Stimulated activated naive B cell treated with anti-CD40 and anti-IgM and Interleukin-4, amounts not matched to agents 10 μg/mL and 1 μg/mL and 100 μg/mL, for 72 hours (primary cell): ENCODE data around the gene CRTC1.

Experiments used
- ATAC-seq, 2 donors: fragments of 150-1000 bp; cut with Tn5 transposase; replicated peaks; 2 replicates each; pipeline ENCODE4 v1.10.0; 2021; ENCODE audit warnings: moderate library complexity in 1 of 2
- DNase-seq: peaks from one replicate; pipeline ENCODE4 v3.0.0; 2021
- H3K27ac Mint-ChIP-seq: one replicate; pipeline ENCODE4 v1.8.0; 2022; ENCODE audit warnings: mild to moderate bottlenecking, mixed read lengths
- H3K27me3 Mint-ChIP-seq, 2 donors: one replicate each; pipeline ENCODE4 v1.8.0; 2022; ENCODE audit warnings: mixed read lengths in 2 of 2
- H3K36me3 Mint-ChIP-seq, 2 donors: one replicate each; pipeline ENCODE4 v1.8.0; 2022; ENCODE audit warnings: mixed read lengths in 2 of 2, mild to moderate bottlenecking in 1 of 2
- H3K4me1 Mint-ChIP-seq, 2 donors: one replicate each; pipeline ENCODE4 v1.8.0; 2022; ENCODE audit warnings: mixed read lengths in 2 of 2, mild to moderate bottlenecking in 1 of 2
- H3K4me3 Mint-ChIP-seq, 2 donors: one replicate each; pipeline ENCODE4 v1.8.0; 2022; ENCODE audit warnings: mild to moderate bottlenecking in 2 of 2, mixed read lengths in 2 of 2, moderate library complexity in 1 of 2
- H3K9me3 Mint-ChIP-seq, 2 donors: one replicate each; pipeline ENCODE4 v1.8.0; 2022; ENCODE audit warnings: mixed read lengths in 2 of 2, mild to moderate bottlenecking in 1 of 2

The CRTC1 gene

GRCh38 chr19:18710996-18711751 lies 27.7 kb downstream of the CRTC1 start:
- no peak for DNase-seq
- Mint-ChIP-seq H3K4me3 (no peak overlapping the region), H3K27ac (no peak overlapping the region), H3K9me3 (no peaks in the 10 kb centered on the region), H3K4me1 (peaks cover 26 to 43% of the 10 kb centered on the region in 2 donors), H3K27me3 (no peaks in the 10 kb centered on the region), H3K36me3 (no peaks in the 10 kb centered on the region)
- no peak for ATAC-seq

GRCh38 chr19:18711893-18712292 lies 28.4 kb downstream of the CRTC1 start:
- H3K36me3 Mint-ChIP-seq = peaks cover 5% of the 10 kb centered on the region in 2 donors
- H3K9me3 Mint-ChIP-seq = no peaks in the 10 kb centered on the region
- no peaks in the 10 kb centered on the region for H3K27me3 Mint-ChIP-seq
- no peak overlapping the region for H3K27ac Mint-ChIP-seq
- no peak overlapping the region for H3K4me3 Mint-ChIP-seq
- ATAC-seq (no peak), DNase-seq (no peak)
- peaks cover 32 to 50% of the 10 kb centered on the region in 2 donors for H3K4me1 Mint-ChIP-seq

- no peak for ATAC-seq
- no peaks in the 10 kb centered on the region for H3K27me3 Mint-ChIP-seq
- DNase-seq = no peak
- peaks cover 8 to 13% of the 10 kb centered on the region in 2 donors for H3K36me3 Mint-ChIP-seq
- H3K27ac Mint-ChIP-seq = no peak overlapping the region
- H3K4me3 Mint-ChIP-seq = no peak overlapping the region
- peaks cover 0 to under 1% of the 10 kb centered on the region in 2 donors for H3K9me3 Mint-ChIP-seq
- peaks cover 35 to 54% of the 10 kb centered on the region in 2 donors for H3K4me1 Mint-ChIP-seq
Measured at GRCh38 chr19:18712981-18713380, 29.5 kb downstream of the CRTC1 start.

GRCh38 chr19:18713550-18714117 lies 30.2 kb downstream of the CRTC1 start:
- Mint-ChIP-seq H3K27me3 (no peaks in the 10 kb centered on the region), H3K9me3 (peaks cover 0 to 3% of the 10 kb centered on the region in 2 donors), H3K27ac (no peak overlapping the region), H3K4me1 (peaks cover 36 to 55% of the 10 kb centered on the region in 2 donors), H3K36me3 (peaks cover 14 to 19% of the 10 kb centered on the region in 2 donors), H3K4me3 (no peak overlapping the region)
- ATAC-seq (no peak), DNase-seq (no peak)

- Mint-ChIP-seq H3K27me3 (no peaks in the 10 kb centered on the region), H3K4me3 (no peak overlapping the region), H3K27ac (no peak overlapping the region), H3K36me3 (peaks cover 16 to 22% of the 10 kb centered on the region in 2 donors), H3K9me3 (peaks cover 0 to 3% of the 10 kb centered on the region in 2 donors), H3K4me1 (peaks cover 27 to 41% of the 10 kb centered on the region in 2 donors)
- ATAC-seq (no peak), DNase-seq (no peak)
Measured at GRCh38 chr19:18715416-18715815, 31.9 kb downstream of the CRTC1 start.

GRCh38 chr19:18716857-18717256 lies 33.4 kb downstream of the CRTC1 start:
- no peaks in the 10 kb centered on the region for H3K27me3 Mint-ChIP-seq
- H3K27ac Mint-ChIP-seq = no peak overlapping the region
- ATAC-seq = no peak
- peaks cover 16 to 27% of the 10 kb centered on the region in 2 donors for H3K36me3 Mint-ChIP-seq
- DNase-seq = no peak
- H3K4me3 Mint-ChIP-seq = no peak overlapping the region
- peaks cover 0 to 3% of the 10 kb centered on the region in 2 donors for H3K9me3 Mint-ChIP-seq
- peaks cover 29 to 45% of the 10 kb centered on the region in 2 donors for H3K4me1 Mint-ChIP-seq

- Mint-ChIP-seq H3K4me3 (no peak overlapping the region), H3K36me3 (peaks cover 21 to 34% of the 10 kb centered on the region in 2 donors), H3K27me3 (no peaks in the 10 kb centered on the region), H3K9me3 (peaks cover 0 to 3% of the 10 kb centered on the region in 2 donors), H3K27ac (no peak overlapping the region), H3K4me1 (peaks cover 29 to 45% of the 10 kb centered on the region in 2 donors)
- DNase-seq (no peak), ATAC-seq (peak in 1 of 2 donors; percentile 20)
Measured at GRCh38 chr19:18717601-18718000, 34.1 kb downstream of the CRTC1 start.

GRCh38 chr19:18718015-18718526 lies 34.6 kb downstream of the CRTC1 start:
- no peak overlapping the region for H3K27ac Mint-ChIP-seq
- peaks cover 27 to 45% of the 10 kb centered on the region in 2 donors for H3K4me1 Mint-ChIP-seq

GRCh38 chr19:18718846-18719458 lies 35.5 kb downstream of the CRTC1 start:
- no peak for ATAC-seq
- H3K36me3 Mint-ChIP-seq = peaks cover 23 to 39% of the 10 kb centered on the region in 2 donors

More at GRCh38 chr19:18718015-18718526, 34.6 kb downstream of the CRTC1 start:
- Mint-ChIP-seq H3K9me3 (peaks cover 0 to 3% of the 10 kb centered on the region in 2 donors), H3K36me3 (peaks cover 23 to 35% of the 10 kb centered on the region in 2 donors), H3K4me3 (peak overlapping the region in 1 of 2 donors; percentile 36), H3K27me3 (no peaks in the 10 kb centered on the region)
- DNase-seq = no peak
- peak; percentile 59 to 75 for ATAC-seq

GRCh38 chr19:18719541-18719940 lies 36.1 kb downstream of the CRTC1 start:
- Mint-ChIP-seq H3K27ac (no peak overlapping the region), H3K4me1 (peaks cover 31 to 50% of the 10 kb centered on the region in 2 donors), H3K27me3 (no peaks in the 10 kb centered on the region), H3K36me3 (peaks cover 23 to 39% of the 10 kb centered on the region in 2 donors), H3K4me3 (no peak overlapping the region), H3K9me3 (peaks cover 0 to 3% of the 10 kb centered on the region in 2 donors)
- no peak for ATAC-seq
- DNase-seq = no peak

More at GRCh38 chr19:18718846-18719458, 35.5 kb downstream of the CRTC1 start:
- no peaks in the 10 kb centered on the region for H3K27me3 Mint-ChIP-seq
- H3K4me3 Mint-ChIP-seq = no peak overlapping the region
- no peak for DNase-seq
- peak overlapping the region; percentile 68 for H3K27ac Mint-ChIP-seq
- peaks cover 0 to 3% of the 10 kb centered on the region in 2 donors for H3K9me3 Mint-ChIP-seq
- H3K4me1 Mint-ChIP-seq = peaks cover 28 to 50% of the 10 kb centered on the region in 2 donors

- H3K4me3 Mint-ChIP-seq = no peak overlapping the region
- H3K27ac Mint-ChIP-seq = peak overlapping the region; percentile 63
- H3K4me1 Mint-ChIP-seq = peaks cover 13 to 15% of the 10 kb centered on the region in 2 donors
- ATAC-seq (no peak), DNase-seq (no peak)
- no peaks in the 10 kb centered on the region for H3K9me3 Mint-ChIP-seq
- H3K27me3 Mint-ChIP-seq = no peaks in the 10 kb centered on the region
- H3K36me3 Mint-ChIP-seq = peaks cover 7 to 17% of the 10 kb centered on the region in 2 donors
Measured at GRCh38 chr19:18723871-18724377, 40.4 kb downstream of the CRTC1 start.

GRCh38 chr19:18725841-18726770 lies 42.6 kb downstream of the CRTC1 start:
- no peak overlapping the region for H3K27ac Mint-ChIP-seq
- peaks cover 8 to 12% of the 10 kb centered on the region in 2 donors for H3K36me3 Mint-ChIP-seq
- ATAC-seq = no peak
- no peaks in the 10 kb centered on the region for H3K9me3 Mint-ChIP-seq
- no peaks in the 10 kb centered on the region for H3K27me3 Mint-ChIP-seq
- peaks cover 10 to 19% of the 10 kb centered on the region in 2 donors for H3K4me1 Mint-ChIP-seq
- H3K4me3 Mint-ChIP-seq = no peak overlapping the region
- no peak for DNase-seq

- H3K27ac Mint-ChIP-seq = peak overlapping the region; percentile 76
- H3K4me3 Mint-ChIP-seq = no peak overlapping the region
- H3K27me3 Mint-ChIP-seq = no peaks in the 10 kb centered on the region
- H3K9me3 Mint-ChIP-seq = no peaks in the 10 kb centered on the region
- peaks cover 12 to 15% of the 10 kb centered on the region in 2 donors for H3K36me3 Mint-ChIP-seq
- DNase-seq (no peak), ATAC-seq (no peak)
- H3K4me1 Mint-ChIP-seq = peaks cover 13 to 24% of the 10 kb centered on the region in 2 donors
Measured at GRCh38 chr19:18726846-18727245, 43.4 kb downstream of the CRTC1 start.
